GM21619 (cell line): ENCODE data around the gene TBL1XR1.
A peak's percentile ranks its signal among the peaks of the same experiment; 100 is the strongest.

Experiments
- ATAC-seq: cut with Tn5 transposase; IDR thresholded peaks from one replicate; pipeline ENCODE4 v1.9.1; 2021; ENCODE audit not compliant: unreplicated experiment

TBL1XR1 gene

DNA sequence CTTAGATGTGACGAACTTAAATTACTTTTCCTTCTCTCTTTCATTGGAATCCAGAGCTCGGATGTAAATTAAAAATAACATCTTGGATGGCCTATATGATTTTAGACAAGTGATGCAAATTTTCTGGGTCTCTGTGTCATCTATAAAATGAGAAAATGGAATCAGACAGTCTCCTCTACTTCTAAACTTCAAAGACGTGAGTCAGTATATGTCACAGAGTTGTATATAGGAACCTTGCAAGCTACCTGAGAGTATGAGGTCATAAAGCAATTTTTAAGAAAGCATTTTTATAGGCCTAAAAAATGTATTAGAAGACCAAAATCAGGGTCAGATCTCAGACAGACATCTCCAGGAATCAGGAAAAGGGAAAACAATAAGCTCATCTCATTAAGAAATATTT is 128.3 kb downstream of the TBL1XR1 start:
- ATAC-seq, result no peak

DNA sequence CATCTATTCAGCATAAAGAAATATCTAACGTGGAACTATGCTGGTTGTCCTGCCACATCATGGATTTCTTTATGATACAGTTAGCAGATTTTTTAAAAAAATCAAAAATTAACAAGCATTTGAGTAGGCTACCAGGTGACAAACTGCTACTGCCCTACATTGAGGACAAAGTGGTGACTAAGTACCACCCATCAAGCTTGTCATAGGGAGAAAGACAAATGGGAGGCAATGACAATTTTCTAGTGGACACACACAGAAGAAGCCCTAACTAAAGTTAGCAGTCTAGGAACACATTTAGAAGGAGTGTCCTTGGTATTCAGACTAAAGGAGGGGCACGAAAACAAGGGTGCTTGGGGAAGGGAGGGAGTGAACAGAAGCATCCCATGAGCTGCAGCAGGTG is 131.2 kb downstream of the TBL1XR1 start:
- no peak for ATAC-seq

DNA sequence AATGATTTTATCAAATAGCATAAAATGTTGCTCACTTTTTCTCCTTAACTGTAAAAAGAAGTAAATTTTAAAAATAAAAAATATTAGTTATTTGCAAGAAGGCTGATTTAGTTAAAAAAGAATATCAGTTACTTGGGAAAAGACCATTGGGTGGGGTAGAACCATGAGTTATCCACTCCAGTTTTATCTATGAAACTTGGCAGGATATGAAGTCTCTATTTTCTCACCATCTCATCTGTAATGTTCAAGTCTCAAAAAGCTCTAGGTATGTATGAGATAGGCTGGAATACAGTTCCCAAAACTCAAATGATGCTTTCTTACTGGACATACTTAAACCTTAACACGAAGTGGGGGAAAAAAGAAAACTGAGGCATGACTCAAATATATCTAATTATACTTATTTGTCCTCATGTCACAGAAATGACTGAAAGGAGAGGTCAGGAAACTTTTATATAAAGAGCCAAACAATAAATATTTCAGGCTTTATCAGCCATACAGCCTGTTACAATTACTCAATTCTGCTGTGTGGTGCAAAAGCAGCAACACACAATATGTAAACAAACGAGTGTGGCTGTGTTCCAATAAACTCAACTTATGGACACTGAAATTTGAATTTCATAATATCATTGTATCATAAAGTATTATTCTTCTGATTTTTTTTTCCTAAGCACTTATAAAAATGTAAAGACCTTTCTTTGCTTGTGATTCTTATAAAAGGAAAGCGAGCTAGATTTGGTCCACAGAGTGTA is 131.8 kb downstream of the TBL1XR1 start:
- ATAC-seq, result no peak

DNA sequence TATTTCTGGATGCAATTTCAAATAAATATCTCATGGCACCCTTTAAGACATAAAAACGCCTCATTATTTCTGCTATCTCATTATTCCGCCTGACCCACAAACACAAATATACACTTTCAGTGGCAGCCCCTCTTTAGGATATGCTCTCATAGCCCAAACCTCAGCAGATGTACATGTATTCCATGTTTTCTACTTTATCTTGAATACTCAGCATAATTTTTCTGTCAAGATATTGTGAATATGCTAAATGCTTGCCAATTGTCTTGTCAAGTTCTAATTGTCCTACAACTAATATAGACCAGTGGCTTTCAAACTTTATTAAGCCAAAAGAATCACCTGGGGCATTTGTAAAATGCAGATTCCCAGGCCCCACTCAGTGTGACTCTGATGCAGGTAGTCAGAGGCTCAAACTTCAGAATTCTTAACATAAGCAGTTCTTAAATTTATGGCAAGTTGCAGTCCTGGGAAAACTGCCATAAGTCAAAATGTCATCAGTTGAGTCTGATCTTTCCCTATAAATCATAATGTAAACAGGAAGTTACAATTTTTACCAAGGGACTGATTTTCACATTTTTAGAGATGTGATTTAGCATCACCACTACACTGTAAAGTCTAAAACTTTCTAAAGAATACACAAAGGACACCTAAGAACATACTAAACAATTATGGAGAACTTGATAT is 135.1 kb downstream of the TBL1XR1 start:
- no peak for ATAC-seq

DNA sequence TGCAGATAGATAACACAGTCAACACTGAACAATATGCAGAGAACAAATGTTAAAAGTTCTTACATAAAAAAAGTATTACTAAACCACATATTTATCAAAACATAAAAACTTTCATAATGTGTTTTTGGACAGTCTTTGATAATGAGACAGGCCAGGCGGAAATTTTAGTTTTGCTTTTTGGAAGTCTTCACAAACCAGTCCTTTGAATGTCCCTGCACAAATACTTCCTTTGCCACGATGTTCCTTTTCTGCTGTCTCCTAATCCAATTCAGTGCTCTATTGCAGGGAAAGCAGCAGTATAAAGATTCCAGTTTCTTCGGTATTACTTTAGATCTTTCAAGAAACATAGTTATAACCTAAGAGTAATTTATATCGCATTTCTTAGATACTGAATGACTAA is 135.9 kb downstream of the TBL1XR1 start:
- ATAC-seq, result no peak

DNA sequence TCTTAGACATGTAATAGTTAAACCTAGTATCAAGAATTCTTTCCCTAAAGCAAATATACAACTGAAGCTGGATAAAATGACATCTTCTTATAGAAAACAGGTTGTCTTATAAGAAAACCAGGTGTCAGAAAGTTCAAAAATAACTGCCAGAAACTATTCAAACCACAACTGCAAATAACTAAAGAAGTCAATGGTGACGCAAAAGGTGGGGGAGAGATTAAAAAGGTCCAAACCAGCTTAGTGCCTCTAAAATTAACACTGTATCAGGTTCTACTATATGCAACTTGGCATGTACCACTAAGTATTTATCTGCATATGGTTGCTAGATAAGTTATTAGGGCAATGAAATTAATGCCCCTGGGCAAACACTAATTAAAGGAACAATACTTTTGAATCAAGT is 136.8 kb downstream of the TBL1XR1 start:
- ATAC-seq, result no peak

DNA sequence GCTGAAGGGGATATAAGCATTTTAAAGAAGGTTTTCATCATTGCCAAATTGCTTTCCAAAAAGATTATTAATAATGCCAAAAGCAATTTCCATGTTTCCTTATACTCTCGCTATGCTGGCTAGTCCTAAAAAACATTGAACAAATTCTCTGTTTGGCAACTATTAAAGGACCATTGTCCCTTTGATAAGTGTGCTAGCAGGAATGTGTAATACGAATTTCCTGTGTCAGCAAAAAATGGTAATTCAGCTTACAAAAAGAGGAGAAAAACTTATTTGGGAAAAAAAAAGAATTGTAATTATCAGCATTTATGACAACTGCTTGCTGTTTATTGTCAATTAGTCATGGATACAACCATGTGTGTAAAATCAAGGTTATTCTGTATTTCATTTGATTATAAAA is 138.6 kb downstream of the TBL1XR1 start:
- ATAC-seq, result no peak

- ATAC-seq, result peak; percentile 95
Measured at GRCh38 chr3:177057768-177058167, 139.5 kb downstream of the TBL1XR1 start.

- no peak for ATAC-seq
Measured at GRCh38 chr3:177056927-177057326, 140.4 kb downstream of the TBL1XR1 start.

GRCh38 chr3:177055605-177056571 is 141.4 kb downstream of the TBL1XR1 start:
- ATAC-seq, result no peak

GRCh38 chr3:177053107-177053506 is 144.2 kb downstream of the TBL1XR1 start:
- no peak for ATAC-seq

DNA sequence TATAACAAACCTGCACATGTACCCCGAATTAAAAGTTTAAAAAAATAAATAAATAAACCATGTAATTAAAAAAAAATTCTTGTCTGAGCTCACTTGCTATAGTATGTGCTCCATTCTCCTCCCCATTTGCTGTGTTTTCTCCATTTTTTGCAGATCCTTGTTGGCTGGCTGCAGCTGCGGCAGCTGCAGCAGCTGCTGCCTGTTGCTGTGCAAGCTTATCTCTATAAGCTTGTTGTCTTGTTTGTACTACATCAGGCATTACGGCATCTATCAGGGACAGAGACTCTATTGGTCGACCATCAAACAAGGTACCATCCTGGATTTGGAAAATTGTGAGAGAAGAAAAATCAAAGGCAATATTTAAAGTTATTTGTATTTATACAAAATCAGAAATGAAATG is 145.9 kb downstream of the TBL1XR1 start:
- no peak for ATAC-seq

DNA sequence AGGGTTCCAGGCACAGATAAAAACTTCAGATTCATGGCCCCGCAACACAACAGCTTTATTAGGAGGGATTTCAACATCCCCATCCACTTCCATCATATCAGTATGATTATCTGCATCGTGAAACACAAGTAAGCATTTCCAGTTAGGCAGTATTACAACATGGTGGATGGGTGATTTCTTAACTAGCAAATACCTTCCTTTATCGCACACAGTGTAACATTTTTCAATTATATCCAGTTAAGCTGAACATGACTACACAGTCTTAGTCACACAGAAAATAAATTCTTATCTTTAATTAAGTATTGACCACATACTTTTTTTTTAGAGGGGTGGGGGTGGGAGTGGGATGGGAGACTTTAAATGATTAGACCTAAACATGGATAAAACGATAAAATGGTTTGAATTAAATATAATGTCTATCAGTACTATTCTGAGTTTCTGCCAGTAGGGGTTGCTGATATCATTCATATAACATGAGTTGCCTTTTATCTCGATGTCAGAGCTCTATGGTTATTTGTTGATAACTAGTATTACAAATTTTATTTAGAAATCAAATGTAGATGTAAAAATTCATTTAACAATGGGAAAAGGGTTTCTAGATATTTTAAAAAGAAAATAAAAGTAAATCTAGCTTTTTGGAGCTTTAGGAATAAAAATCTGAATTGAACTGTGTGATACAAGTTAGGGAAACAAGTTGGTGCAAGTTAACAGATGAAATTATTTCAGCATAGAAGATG is 146.6 kb downstream of the TBL1XR1 start:
- ATAC-seq, result no peak

- ATAC-seq, result no peak
Measured at GRCh38 chr3:177045767-177046166, 151.5 kb downstream of the TBL1XR1 start.

DNA sequence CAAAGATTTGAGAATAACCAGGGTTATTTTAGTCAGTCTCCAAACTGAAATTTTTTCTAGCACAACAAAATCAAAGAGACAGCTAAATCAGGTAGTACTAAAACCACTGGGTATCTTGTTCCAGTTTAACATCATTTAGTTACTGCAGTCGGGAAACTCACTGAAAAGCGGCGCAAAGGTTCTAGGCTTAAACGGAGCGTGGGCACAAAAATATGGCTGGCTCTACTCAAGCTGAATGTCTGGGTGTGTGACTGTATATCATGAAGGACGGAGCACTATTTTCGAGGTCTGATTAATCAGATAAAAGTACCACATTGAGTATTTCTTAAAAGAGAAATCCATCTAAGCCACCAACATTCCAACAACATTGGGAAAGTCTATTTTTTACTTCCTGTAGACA is 152.1 kb downstream of the TBL1XR1 start:
- no peak for ATAC-seq

- ATAC-seq, result no peak
Measured at GRCh38 chr3:177041730-177042551, 155.3 kb downstream of the TBL1XR1 start.

- ATAC-seq, result no peak
Measured at GRCh38 chr3:177041021-177041729, 156.1 kb downstream of the TBL1XR1 start.

DNA sequence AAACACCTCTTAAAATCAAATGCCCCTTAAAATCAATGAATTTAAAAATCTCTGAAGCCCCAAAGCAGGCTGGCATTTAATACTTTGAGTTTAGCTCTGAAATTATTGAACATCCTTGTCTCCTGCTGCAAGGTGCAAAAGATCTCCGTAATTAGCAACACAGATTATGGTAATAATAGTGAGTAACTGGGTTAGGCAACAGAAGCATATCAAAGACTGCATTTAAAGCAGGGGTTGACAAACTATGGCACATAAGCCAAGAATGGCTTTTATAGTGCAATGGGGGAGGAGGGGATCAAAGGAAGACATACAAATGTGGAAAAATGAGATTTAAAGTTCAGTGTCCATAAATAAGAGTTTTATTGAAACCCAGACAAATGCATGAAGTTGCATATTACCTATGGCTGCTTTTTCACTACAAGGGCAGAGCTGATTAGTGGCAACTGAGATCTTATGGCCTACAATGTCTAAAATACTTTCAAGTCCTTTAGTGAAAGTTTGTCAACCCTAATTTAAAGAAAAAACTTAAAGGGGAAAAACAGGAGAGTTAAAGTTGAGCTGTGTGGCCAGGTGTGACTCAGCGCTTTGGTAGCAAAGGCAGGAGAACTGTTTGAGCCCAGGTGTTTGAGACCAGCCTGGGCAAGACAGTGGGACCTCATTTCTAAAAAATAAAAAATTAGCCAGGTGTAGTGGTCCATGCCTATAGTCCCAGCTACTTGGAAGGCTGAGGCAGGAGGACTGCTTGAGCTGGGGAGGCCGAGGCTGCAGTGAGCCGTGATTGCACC is 157.6 kb downstream of the TBL1XR1 start:
- ATAC-seq, result no peak

DNA sequence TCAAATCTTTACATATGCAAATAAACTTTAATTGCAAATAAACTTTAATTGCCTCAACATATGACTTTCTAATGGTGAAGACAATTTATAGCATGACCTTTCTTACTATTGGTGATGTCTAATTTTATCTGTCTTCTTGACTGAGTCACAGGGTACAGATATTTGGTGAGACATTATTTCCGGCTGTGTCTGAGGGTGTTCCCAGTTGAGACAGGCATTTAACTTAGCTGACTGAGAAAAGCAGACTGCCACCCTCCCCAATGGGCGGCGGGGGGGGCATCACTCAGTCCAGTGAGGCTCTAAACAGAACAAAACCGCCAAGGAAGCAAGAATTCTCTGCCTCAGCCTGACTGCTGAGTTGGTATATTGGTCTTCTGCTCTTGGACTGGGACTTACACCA is 160.0 kb downstream of the TBL1XR1 start:
- no peak for ATAC-seq
